Posterior vena cava (tissue), 2 donors: ENCODE data around the gene PEBP1. TPM values are rescaled to one million over a fixed set of nuclear protein-coding genes. Genes with fewer than 3 reads are reported as not detected.

Experiments used
- DNase-seq: peaks from one replicate; pipeline ENCODE4 v3.0.0-alpha.2; 2020; ENCODE audit warnings: low spot score
- intact Hi-C, 2 donors: fragments of 100-400 bp; cut with DNase I; formaldehyde crosslinking; loops; one replicate each; pipeline versions ENCODE4 v1.14.1 to v1.14.2; 2022 to 2023
- long read RNA-seq, 2 donors: library from polyadenylated mRNA; unstranded; transcript quantifications; one replicate each; pipeline ENCODE4 v2.0.0, GENCODE V29; 2020 to 2021
- total RNA-seq, 2 donors: library from RNA; stranded (reverse); fragmentation: NEBNext Ultra II Directional; extraction: Animal tissue kit (Norgen Biotek cat#: 25700); gene quantifications; one replicate each; pipeline ENCODE4 v1.2.1, GENCODE V29; 2021
- donor health status: DM: yes; HTN: yes; CAD: no.
- donor health status: DM: yes; HTN: yes; CAD: no.

Gene PEBP1
- total RNA-seq, result 100 to 1,000 TPM; 134 to 156 TPM
- long read RNA-seq, donor 1, transcript PEBP1-201 (4 exons, 1,697 nt), result major isoform, 149 of 160 reads
- long read RNA-seq, donor 1, partial matches to known transcripts, result 2 of 160 reads
- long read RNA-seq, donor 1, other reads (novel, unspliced or antisense), result 9 of 160 reads
- long read RNA-seq, donor 2, transcript PEBP1-201 (4 exons, 1,697 nt), result major isoform, 980 of 997 reads
- long read RNA-seq, donor 2, partial matches to known transcripts, result 3 of 997 reads
- long read RNA-seq, donor 2, other reads (novel, unspliced or antisense), result 14 of 997 reads

GRCh38 chr12:118135788-118136558 is at the start of gene PEBP1:
Gene PEBP1, plus strand, starts transcription at chr12:118136124. Its CDS starts 86 bp downstream, at chr12:118136210.
- peak; percentile 98 for DNase-seq
- intact Hi-C loops, result no loop called here

- no peak for DNase-seq
- intact Hi-C loops, result no loop called here
Measured at GRCh38 chr12:118089782-118090181, 46.1 kb upstream of the PEBP1 start.

GRCh38 chr12:118094039-118094438 is 41.9 kb upstream of the PEBP1 start:
- intact Hi-C loops, result no loop called here
- no peak for DNase-seq

GRCh38 chr12:118098401-118098800 is 37.5 kb upstream of the PEBP1 start:
- intact Hi-C loops, result no loop called here
- DNase-seq, result no peak

- no peak for DNase-seq
- intact Hi-C loops, result no loop called here
Measured at GRCh38 chr12:118098911-118099671, 36.8 kb upstream of the PEBP1 start.

GRCh38 chr12:118101051-118101450 is 34.9 kb upstream of the PEBP1 start:
- no peak for DNase-seq
- intact Hi-C loops, result no loop called here

- intact Hi-C loops, result no loop called here
- no peak for DNase-seq
Measured at GRCh38 chr12:118102070-118102469, 33.9 kb upstream of the PEBP1 start.

- DNase-seq, result no peak
- intact Hi-C loops, result no loop called here
Measured at GRCh38 chr12:118102609-118103008, 33.3 kb upstream of the PEBP1 start.

- intact Hi-C loops, result no loop called here
- peak; percentile 85 for DNase-seq
Measured at GRCh38 chr12:118103201-118103600, 32.7 kb upstream of the PEBP1 start.

GRCh38 chr12:118103601-118104382 is 32.1 kb upstream of the PEBP1 start, which contains the start of gene VSIG10:
Gene VSIG10, minus strand, starts transcription at chr12:118104011. Its CDS starts 340 bp downstream, at chr12:118103671.
- DNase-seq, result peak; percentile 83
- intact Hi-C loops, result no loop called here

GRCh38 chr12:118107011-118107410 is 28.9 kb upstream of the PEBP1 start:
- intact Hi-C loops, result no loop called here
- no peak for DNase-seq

- intact Hi-C loops, result no loop called here
Measured at GRCh38 chr12:118107694-118108093, 28.2 kb upstream of the PEBP1 start.

GRCh38 chr12:118109088-118109487 is 26.8 kb upstream of the PEBP1 start:
- intact Hi-C loops, result no loop called here
- DNase-seq, result no peak

More at GRCh38 chr12:118107694-118108093, 28.2 kb upstream of the PEBP1 start:
- DNase-seq, result no peak

GRCh38 chr12:118119449-118119879 is 16.5 kb upstream of the PEBP1 start:
- DNase-seq, result peak; percentile 31
- intact Hi-C loops, result no loop called here

- intact Hi-C loops, result no loop called here
- DNase-seq, result peak; percentile 90
Measured at GRCh38 chr12:118120579-118121363, 15.2 kb upstream of the PEBP1 start.

GRCh38 chr12:118122264-118122663 is 13.7 kb upstream of the PEBP1 start:
- peak; percentile 45 for DNase-seq
- intact Hi-C loops, result no loop called here

- intact Hi-C loops, result no loop called here
Measured at GRCh38 chr12:118124333-118124874, 11.5 kb upstream of the PEBP1 start.

GRCh38 chr12:118125743-118126118 is 10.2 kb upstream of the PEBP1 start:
- no peak for DNase-seq
- intact Hi-C loops, result no loop called here

More at GRCh38 chr12:118124333-118124874, 11.5 kb upstream of the PEBP1 start:
- DNase-seq, result no peak
